GM12878 (cell line): Measurements from ENCODE around the gene BTBD19. TPM values are rescaled to one million over a fixed set of nuclear protein-coding genes. Genes with fewer than 3 reads are reported as not detected.

Experiments
- BCLAF1 ChIP-seq: fragments of 450-650 bp; IDR thresholded peaks from 2 replicates; pipeline ENCODE4 v1.6.1; 2017; ENCODE audit warnings: antibody characterized with exemption, mild to moderate bottlenecking, moderate library complexity
- CREB1 ChIP-seq: IDR thresholded peaks from 2 replicates; pipeline ENCODE4 v1.6.1; 2012; ENCODE audit warnings: low read depth, mild to moderate bottlenecking, inconsistent platforms
- CTCF ChIP-seq, 3 experiments: IDR thresholded peaks in 2 of 3; conservative IDR thresholded peaks in 1 of 3; 2 replicates each; pipeline ENCODE4 v1.5.1; 2011; ENCODE audit warnings: low read depth in 3 of 3, low read length in 3 of 3, mild to moderate bottlenecking in 3 of 3, control low read depth in 2 of 3, moderate library complexity in 2 of 3, inconsistent platforms in 1 of 3, mixed read lengths in 1 of 3; ENCODE audit not compliant: control insufficient read depth in 2 of 3, insufficient read depth in 1 of 3; ENCODE audit errors: extremely low read depth in 1 of 3
- FOS ChIP-seq: IDR thresholded peaks from 3 replicates; pipeline ENCODE4 v1.6.1; 2011; ENCODE audit warnings: borderline replicate concordance; ENCODE audit not compliant: insufficient read length; ENCODE audit errors: extremely low read depth
- GABPA ChIP-seq: IDR thresholded peaks from 2 replicates; pipeline ENCODE4 v1.6.1; 2014; ENCODE audit warnings: antibody characterized with exemption, low read depth, mild to moderate bottlenecking, inconsistent platforms
- MLLT1 ChIP-seq: fragments of 450-650 bp; IDR thresholded peaks from 2 replicates; pipeline ENCODE4 v1.6.1; 2016; ENCODE audit warnings: mild to moderate bottlenecking
- MYC ChIP-seq: IDR thresholded peaks from 2 replicates; pipeline ENCODE4 v1.6.1; 2011; ENCODE audit warnings: mild to moderate bottlenecking, low read length, moderate library complexity, inconsistent platforms; ENCODE audit not compliant: insufficient read depth, insufficient replicate concordance, insufficient read length, severe bottlenecking
- NBN ChIP-seq: fragments of 450-650 bp; IDR thresholded peaks from 2 replicates; pipeline ENCODE4 v1.6.1; 2016
- NKRF ChIP-seq: fragments of 450-650 bp; conservative IDR thresholded peaks from 2 replicates; pipeline ENCODE4 v1.6.1; 2017; ENCODE audit warnings: mild to moderate bottlenecking, moderate library complexity
- NR2C1 ChIP-seq: fragments of 450-650 bp; IDR thresholded peaks from 2 replicates; pipeline ENCODE4 v1.6.1; 2017; ENCODE audit warnings: antibody characterized with exemption, mild to moderate bottlenecking, moderate library complexity
- POU2F2 ChIP-seq: IDR thresholded peaks from 3 replicates; pipeline ENCODE4 v1.6.1; 2011; ENCODE audit warnings: low read depth, mild to moderate bottlenecking, low read length, borderline replicate concordance
- SKIL ChIP-seq: fragments of 450-650 bp; IDR thresholded peaks from 2 replicates; pipeline ENCODE4 v1.6.1; 2017; ENCODE audit warnings: mild to moderate bottlenecking, low read depth, inconsistent platforms; ENCODE audit not compliant: poor library complexity, severe bottlenecking
- TAF1 ChIP-seq: IDR thresholded peaks from 2 replicates; pipeline ENCODE4 v1.6.1; 2011; ENCODE audit warnings: mild to moderate bottlenecking, low read depth, low read length, borderline replicate concordance
- TCF3 ChIP-seq: IDR thresholded peaks from 2 replicates; pipeline ENCODE4 v1.6.1; 2012; ENCODE audit warnings: low read depth, mild to moderate bottlenecking, low read length, borderline replicate concordance; ENCODE audit not compliant: insufficient read depth
- TCF7 ChIP-seq: IDR thresholded peaks from 2 replicates; pipeline ENCODE4 v1.6.1; 2014; ENCODE audit warnings: antibody characterized with exemption, borderline replicate concordance
- ZZZ3 ChIP-seq: IDR thresholded peaks from 2 replicates; pipeline ENCODE4 v1.6.1; 2011; ENCODE audit warnings: low read depth; ENCODE audit not compliant: control insufficient read depth, insufficient read length
- polyA plus RNA-seq, 11 experiments: library from polyadenylated mRNA; depleted of rRNA in 4 of 11; unstranded in 6 of 11; stranded (reverse) in 5 of 11; fragments of >200 nt; fragmentation: Nextera tagmentation in 4 of 11; fragmentation: Illumina TruSeq in 1 of 11; extraction: Ambion mirVana in 4 of 11; extraction: Trizol in 1 of 11; gene quantifications; 1 replicate in 1 of 11; 2 replicates in 10 of 11; pipeline versions ENCODE4 v1.2.1 to v1.2.3, GENCODE V29; 2011 to 2016; ENCODE audit warnings: inconsistent platforms in 2 of 11, missing spikeins in 2 of 11, low read depth in 1 of 11
- total RNA-seq, 4 experiments: library from RNA; depleted of rRNA in 3 of 4; stranded (reverse); fragments of >200 nt in 3 of 4; fragmentation: Illumina TruSeq in 1 of 4; extraction: Trizol in 1 of 4; gene quantifications; 2 replicates each; pipeline versions ENCODE4 v1.2.1 to v1.2.3, GENCODE V29; 2013 to 2021

BTBD19 gene
- total and polyA plus RNA-seq, 10 of the 15 experiments (the other 5 are each of a cell fraction or from before 2014, with no cell fraction given), result 0.13 to 2.7 (median 0.42) TPM

GRCh38 chr1:44819608-44820327 is 11.4 kb downstream of the BTBD19 start (continued):
- TF ChIP-seq SKIL (peak; percentile 75), GABPA (peak; percentile 64; the same call in 1 of the 2 replicates), FOS (no peak), NR2C1 (peak; percentile 30), NKRF (peak; percentile 53; the same call in 1 of the 2 replicates), MYC (no peak), CTCF (IDR thresholded peaks at IDR 0.05 in 2 of 3, conservative IDR thresholded peaks at IDR 0.05 in 1 of 3; ENCODE audit: control insufficient read depth in 2 of 3, extremely low read depth in 1 of 3, insufficient read depth in 1 of 3, low read depth in 3 of 3, low read length in 3 of 3) (peak in 2 of 3 experiments; percentile 15 to 29; a peak in 2 of 6 replicates), TCF3 (peak; percentile 90; the same call in 1 of the 2 replicates), BCLAF1 (peak; percentile 76), CREB1 (peak; percentile 68), TAF1 (peak; percentile 61; the same call in 1 of the 2 replicates), TCF7 (peak; percentile 88), POU2F2 (peak; percentile 100), MLLT1 (peak; percentile 84), ZZZ3 (no peak), NBN (peak; percentile 97)
